A549 (cell line): Measurements from ENCODE around the gene SETBP1.

Experiments used
- EP300 ChIP-seq, 2 experiments: fragments of >200 bp; sonication (Bioruptor Twin); formaldehyde crosslinking; IDR thresholded peaks; 2 replicates in 1 of 2; 3 replicates in 1 of 2; pipeline ENCODE4 v1.6.1; 2016 to 2017
- HOXA7 ChIP-seq: fragments of 250-450 bp; sonication (Bioruptor Pico); IDR thresholded peaks from 2 replicates; pipeline ENCODE4 v1.5.0; 2020; ENCODE audit warnings: mild to moderate bottlenecking, moderate library complexity
- SMC3 ChIP-seq: fragments of >200 bp; sonication (Bioruptor Twin); formaldehyde crosslinking; IDR thresholded peaks from 3 replicates; pipeline ENCODE4 v1.6.1; 2018; ENCODE audit warnings: inconsistent platforms
- TF ChIP-seq, protein P1 (sequence below): fragments of >200 bp; sonication (Bioruptor Twin); formaldehyde crosslinking; IDR thresholded peaks from 3 replicates; pipeline ENCODE4 v1.5.1; 2016
- TF ChIP-seq, protein P2 (sequence below): fragments of 200-600 bp; sonication (generic); IDR thresholded peaks from 2 replicates; pipeline ENCODE4 v1.6.1; 2016; ENCODE audit warnings: antibody characterized with exemption, mild to moderate bottlenecking, moderate library complexity

DNA sequence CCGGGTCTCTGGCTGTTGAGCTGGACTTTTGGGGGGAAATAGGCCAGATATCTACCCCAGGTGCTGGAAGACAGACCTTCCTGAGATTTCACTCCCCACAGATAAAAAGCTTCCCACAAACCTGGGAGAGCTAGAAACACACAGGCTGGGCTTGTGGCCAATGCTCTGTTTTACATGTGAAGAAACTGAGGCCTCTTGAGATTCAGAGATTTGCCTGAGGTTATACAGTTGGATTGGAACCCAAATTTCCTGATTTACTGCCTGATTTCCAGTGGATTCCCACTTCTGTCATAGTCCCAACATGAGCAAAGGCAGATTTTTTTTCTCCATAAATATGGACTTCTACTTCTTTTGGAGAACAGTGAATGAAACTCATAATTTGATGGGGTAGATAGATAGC, 360.2 kb downstream of the SETBP1 start:
- TF ChIP-seq, protein P1, sequence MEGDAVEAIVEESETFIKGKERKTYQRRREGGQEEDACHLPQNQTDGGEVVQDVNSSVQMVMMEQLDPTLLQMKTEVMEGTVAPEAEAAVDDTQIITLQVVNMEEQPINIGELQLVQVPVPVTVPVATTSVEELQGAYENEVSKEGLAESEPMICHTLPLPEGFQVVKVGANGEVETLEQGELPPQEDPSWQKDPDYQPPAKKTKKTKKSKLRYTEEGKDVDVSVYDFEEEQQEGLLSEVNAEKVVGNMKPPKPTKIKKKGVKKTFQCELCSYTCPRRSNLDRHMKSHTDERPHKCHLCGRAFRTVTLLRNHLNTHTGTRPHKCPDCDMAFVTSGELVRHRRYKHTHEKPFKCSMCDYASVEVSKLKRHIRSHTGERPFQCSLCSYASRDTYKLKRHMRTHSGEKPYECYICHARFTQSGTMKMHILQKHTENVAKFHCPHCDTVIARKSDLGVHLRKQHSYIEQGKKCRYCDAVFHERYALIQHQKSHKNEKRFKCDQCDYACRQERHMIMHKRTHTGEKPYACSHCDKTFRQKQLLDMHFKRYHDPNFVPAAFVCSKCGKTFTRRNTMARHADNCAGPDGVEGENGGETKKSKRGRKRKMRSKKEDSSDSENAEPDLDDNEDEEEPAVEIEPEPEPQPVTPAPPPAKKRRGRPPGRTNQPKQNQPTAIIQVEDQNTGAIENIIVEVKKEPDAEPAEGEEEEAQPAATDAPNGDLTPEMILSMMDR: no peak
- TF ChIP-seq, protein P2, sequence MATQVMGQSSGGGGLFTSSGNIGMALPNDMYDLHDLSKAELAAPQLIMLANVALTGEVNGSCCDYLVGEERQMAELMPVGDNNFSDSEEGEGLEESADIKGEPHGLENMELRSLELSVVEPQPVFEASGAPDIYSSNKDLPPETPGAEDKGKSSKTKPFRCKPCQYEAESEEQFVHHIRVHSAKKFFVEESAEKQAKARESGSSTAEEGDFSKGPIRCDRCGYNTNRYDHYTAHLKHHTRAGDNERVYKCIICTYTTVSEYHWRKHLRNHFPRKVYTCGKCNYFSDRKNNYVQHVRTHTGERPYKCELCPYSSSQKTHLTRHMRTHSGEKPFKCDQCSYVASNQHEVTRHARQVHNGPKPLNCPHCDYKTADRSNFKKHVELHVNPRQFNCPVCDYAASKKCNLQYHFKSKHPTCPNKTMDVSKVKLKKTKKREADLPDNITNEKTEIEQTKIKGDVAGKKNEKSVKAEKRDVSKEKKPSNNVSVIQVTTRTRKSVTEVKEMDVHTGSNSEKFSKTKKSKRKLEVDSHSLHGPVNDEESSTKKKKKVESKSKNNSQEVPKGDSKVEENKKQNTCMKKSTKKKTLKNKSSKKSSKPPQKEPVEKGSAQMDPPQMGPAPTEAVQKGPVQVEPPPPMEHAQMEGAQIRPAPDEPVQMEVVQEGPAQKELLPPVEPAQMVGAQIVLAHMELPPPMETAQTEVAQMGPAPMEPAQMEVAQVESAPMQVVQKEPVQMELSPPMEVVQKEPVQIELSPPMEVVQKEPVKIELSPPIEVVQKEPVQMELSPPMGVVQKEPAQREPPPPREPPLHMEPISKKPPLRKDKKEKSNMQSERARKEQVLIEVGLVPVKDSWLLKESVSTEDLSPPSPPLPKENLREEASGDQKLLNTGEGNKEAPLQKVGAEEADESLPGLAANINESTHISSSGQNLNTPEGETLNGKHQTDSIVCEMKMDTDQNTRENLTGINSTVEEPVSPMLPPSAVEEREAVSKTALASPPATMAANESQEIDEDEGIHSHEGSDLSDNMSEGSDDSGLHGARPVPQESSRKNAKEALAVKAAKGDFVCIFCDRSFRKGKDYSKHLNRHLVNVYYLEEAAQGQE: no peak
- TF ChIP-seq HOXA7 (CRISPR knock-in tag): no peak
- no peak for TF ChIP-seq EP300 (IDR thresholded peaks at IDR 0.05)
- TF ChIP-seq SMC3: no peak
